DOHH2 (cell line): ENCODE data around the gene KIF19.

ENCODE experiments used
- CTCF ChIP-seq: fragments of 200-600 bp; sonication (generic); IDR thresholded peaks from one replicate; pipeline ENCODE4 v1.5.1; 2014; ENCODE audit warnings: antibody characterized with exemption, mild to moderate bottlenecking, low read depth, low read length; ENCODE audit not compliant: poor library complexity, severe bottlenecking
- EZH2phosphoT487 ChIP-seq: fragments of 200-600 bp; sonication (generic); IDR thresholded peaks from 2 replicates; pipeline ENCODE4 v1.6.1; 2017; ENCODE audit warnings: borderline replicate concordance, mild to moderate bottlenecking, antibody characterized with exemption, low read length, moderate library complexity, mixed read lengths

DNA sequence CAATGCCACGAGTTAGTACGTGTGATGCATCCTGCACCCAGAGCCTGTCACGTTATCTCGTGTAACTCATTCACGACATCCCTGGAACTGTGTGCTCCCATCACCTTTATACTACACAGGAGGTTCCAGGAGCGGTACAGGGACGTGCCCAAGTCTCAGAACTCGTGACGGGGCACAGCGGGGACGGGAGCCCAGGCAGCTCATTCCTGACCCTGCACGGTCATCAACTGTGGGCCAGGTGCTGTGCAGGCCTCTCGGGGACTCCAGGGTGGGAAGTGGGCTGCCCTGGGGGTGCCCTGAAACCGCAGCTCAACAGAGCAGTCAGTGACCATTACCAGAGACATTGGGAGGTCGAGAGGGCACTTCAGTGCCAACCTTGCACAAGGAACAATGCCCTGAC lies 11.1 kb upstream of the KIF19 start:
- TF ChIP-seq CTCF (no peak), EZH2phosphoT487 (no peak)
